ENCODE results near the gene INSRR. TPM values are rescaled to one million over a fixed set of nuclear protein-coding genes. Genes with fewer than 3 reads are reported as not detected.

INSRR gene
- total and polyA plus RNA-seq, 9 of the 15 experiments (the other 6 are each of a cell fraction or from before 2014, with no cell fraction given): 0.03 to 0.18 (median 0.06) TPM; not detected in 3

DNA sequence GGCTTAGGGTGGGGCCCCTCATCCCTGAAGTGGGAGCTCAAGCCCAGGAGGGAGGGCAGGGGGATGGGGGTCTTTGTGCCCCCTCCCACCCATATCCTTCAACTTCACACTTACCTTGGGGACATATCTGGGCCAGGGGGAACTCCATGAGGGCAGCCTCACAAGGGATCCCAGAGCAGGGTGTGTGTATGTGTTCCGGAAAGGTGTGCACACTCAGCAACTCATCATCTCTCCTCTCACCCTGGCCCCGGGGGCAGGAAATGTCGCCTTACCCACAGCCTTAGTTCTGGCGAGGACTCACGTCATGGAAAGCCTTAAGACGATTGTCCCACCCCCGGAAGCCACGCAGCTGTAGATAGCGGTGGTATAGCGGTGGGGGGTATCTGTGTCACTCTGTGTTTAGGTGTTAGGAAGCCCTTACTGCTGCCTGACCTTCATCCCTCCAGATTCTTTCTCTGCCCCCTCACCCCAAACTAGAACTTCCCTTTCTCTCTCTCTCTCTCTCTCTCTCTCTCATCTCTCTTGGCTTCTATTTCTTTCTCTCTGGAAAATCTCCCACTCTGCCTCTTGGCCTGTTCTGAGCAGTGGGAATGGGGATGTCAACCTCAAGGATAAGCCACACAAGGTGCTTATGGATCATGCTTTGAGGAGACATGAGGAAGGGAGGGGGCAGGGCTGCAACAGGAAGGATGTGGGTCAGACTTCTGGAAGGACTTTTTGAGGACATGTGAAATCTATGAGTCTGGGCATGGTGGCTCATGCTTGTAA is 42.2 kb downstream of the INSRR start, which contains the start of gene SH2D2A (continued):
- TF ChIP-seq CHD4 (IDR thresholded peaks at IDR 0.05; ENCODE audit: insufficient read depth, insufficient replicate concordance, low read depth, low read length, poor library complexity, severe bottlenecking) (peak; percentile 54), EHMT2 (IDR thresholded peaks at IDR 0.05) (peak; percentile 52; the same call in 1 of the 2 replicates), EGR1 (conservative IDR thresholded peaks at IDR 0.05) (peak; percentile 65), NFXL1 (CRISPR knock-in tag; IDR thresholded peaks at IDR 0.05) (no peak), HCFC1 (IDR thresholded peaks at IDR 0.05; ENCODE audit: low read depth, low read length) (no peak), CBFA2T2 (conservative IDR thresholded peaks at IDR 0.05) (0 out of 2 replicates have a peak, but pooled peaks have one; percentile 3), KDM4B (IDR thresholded peaks at IDR 0.05; ENCODE audit: borderline replicate concordance in 2 of 2, low read depth in 1 of 2) (no peak), NEUROD1 (IDR thresholded peaks at IDR 0.05; ENCODE audit: borderline replicate concordance, low read depth, low read length, partially characterized antibody) (peak; percentile 62), SMAD1 (IDR thresholded peaks at IDR 0.05; ENCODE audit: low read depth, low read length, partially characterized antibody) (peak; percentile 36)
- TF ChIP-seq, protein P1, sequence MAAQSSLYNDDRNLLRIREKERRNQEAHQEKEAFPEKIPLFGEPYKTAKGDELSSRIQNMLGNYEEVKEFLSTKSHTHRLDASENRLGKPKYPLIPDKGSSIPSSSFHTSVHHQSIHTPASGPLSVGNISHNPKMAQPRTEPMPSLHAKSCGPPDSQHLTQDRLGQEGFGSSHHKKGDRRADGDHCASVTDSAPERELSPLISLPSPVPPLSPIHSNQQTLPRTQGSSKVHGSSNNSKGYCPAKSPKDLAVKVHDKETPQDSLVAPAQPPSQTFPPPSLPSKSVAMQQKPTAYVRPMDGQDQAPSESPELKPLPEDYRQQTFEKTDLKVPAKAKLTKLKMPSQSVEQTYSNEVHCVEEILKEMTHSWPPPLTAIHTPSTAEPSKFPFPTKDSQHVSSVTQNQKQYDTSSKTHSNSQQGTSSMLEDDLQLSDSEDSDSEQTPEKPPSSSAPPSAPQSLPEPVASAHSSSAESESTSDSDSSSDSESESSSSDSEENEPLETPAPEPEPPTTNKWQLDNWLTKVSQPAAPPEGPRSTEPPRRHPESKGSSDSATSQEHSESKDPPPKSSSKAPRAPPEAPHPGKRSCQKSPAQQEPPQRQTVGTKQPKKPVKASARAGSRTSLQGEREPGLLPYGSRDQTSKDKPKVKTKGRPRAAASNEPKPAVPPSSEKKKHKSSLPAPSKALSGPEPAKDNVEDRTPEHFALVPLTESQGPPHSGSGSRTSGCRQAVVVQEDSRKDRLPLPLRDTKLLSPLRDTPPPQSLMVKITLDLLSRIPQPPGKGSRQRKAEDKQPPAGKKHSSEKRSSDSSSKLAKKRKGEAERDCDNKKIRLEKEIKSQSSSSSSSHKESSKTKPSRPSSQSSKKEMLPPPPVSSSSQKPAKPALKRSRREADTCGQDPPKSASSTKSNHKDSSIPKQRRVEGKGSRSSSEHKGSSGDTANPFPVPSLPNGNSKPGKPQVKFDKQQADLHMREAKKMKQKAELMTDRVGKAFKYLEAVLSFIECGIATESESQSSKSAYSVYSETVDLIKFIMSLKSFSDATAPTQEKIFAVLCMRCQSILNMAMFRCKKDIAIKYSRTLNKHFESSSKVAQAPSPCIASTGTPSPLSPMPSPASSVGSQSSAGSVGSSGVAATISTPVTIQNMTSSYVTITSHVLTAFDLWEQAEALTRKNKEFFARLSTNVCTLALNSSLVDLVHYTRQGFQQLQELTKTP (IDR thresholded peaks at IDR 0.05; ENCODE audit: low read depth in 1 of 2, partially characterized antibody in 2 of 2): peak in 1 of 2 experiments; percentile 42
- TF ChIP-seq, protein P2, sequence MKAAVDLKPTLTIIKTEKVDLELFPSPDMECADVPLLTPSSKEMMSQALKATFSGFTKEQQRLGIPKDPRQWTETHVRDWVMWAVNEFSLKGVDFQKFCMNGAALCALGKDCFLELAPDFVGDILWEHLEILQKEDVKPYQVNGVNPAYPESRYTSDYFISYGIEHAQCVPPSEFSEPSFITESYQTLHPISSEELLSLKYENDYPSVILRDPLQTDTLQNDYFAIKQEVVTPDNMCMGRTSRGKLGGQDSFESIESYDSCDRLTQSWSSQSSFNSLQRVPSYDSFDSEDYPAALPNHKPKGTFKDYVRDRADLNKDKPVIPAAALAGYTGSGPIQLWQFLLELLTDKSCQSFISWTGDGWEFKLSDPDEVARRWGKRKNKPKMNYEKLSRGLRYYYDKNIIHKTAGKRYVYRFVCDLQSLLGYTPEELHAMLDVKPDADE (conservative IDR thresholded peaks at IDR 0.05; ENCODE audit: control insufficient read depth, low read depth, low read length): 0 out of 2 replicates have a peak, but pooled peaks have one; percentile 47
- TF ChIP-seq, protein P3, sequence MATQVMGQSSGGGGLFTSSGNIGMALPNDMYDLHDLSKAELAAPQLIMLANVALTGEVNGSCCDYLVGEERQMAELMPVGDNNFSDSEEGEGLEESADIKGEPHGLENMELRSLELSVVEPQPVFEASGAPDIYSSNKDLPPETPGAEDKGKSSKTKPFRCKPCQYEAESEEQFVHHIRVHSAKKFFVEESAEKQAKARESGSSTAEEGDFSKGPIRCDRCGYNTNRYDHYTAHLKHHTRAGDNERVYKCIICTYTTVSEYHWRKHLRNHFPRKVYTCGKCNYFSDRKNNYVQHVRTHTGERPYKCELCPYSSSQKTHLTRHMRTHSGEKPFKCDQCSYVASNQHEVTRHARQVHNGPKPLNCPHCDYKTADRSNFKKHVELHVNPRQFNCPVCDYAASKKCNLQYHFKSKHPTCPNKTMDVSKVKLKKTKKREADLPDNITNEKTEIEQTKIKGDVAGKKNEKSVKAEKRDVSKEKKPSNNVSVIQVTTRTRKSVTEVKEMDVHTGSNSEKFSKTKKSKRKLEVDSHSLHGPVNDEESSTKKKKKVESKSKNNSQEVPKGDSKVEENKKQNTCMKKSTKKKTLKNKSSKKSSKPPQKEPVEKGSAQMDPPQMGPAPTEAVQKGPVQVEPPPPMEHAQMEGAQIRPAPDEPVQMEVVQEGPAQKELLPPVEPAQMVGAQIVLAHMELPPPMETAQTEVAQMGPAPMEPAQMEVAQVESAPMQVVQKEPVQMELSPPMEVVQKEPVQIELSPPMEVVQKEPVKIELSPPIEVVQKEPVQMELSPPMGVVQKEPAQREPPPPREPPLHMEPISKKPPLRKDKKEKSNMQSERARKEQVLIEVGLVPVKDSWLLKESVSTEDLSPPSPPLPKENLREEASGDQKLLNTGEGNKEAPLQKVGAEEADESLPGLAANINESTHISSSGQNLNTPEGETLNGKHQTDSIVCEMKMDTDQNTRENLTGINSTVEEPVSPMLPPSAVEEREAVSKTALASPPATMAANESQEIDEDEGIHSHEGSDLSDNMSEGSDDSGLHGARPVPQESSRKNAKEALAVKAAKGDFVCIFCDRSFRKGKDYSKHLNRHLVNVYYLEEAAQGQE (IDR thresholded peaks at IDR 0.05; ENCODE audit: borderline replicate concordance): no peak
- TF ChIP-seq, protein P3 (CRISPR knock-in tag; IDR thresholded peaks at IDR 0.05; ENCODE audit: low read depth): no peak

Measured in K562 (cell line).